Umbilical cord (tissue), 2 donors: Measurements from ENCODE around the gene APOL3. TPM values are rescaled to one million over a fixed set of nuclear protein-coding genes. Genes with fewer than 3 reads are reported as not detected.
"Not testable (repeated sequence)": the region's sequence is repeated elsewhere in the genome, so short reads cannot be mapped to it uniquely, and the experiment has no call there.

Experiments
- DNase-seq: peaks from one replicate; pipeline ENCODE4 v3.0.0-alpha.2; 2015; ENCODE audit warnings: low spot score
- total RNA-seq: library from RNA; depleted of rRNA; stranded (reverse); fragments of >200 nt; gene quantifications from one replicate; pipeline ENCODE4 v1.2.3, GENCODE V29; 2014; ENCODE audit warnings: low replicate concordance; ENCODE audit not compliant: insufficient read depth

APOL3 gene
- total RNA-seq, 1 donor from 2014 or later: 8.9 TPM

- DNase-seq: peak; percentile 26
Observed at GRCh38 chr22:36162127-36163034, 1.8 kb upstream of the APOL3 start.

- DNase-seq: not testable (repeated sequence)
Observed at GRCh38 chr22:36161793-36162126, 1.2 kb upstream of the APOL3 start.

GRCh38 chr22:36156515-36157419 is 3.8 kb downstream of the APOL3 start:
- peak; percentile 73 for DNase-seq

- no peak for DNase-seq
Observed at GRCh38 chr22:36156119-36156514, 4.4 kb downstream of the APOL3 start.

- DNase-seq: peak; percentile 88
Observed at GRCh38 chr22:36155702-36156101, 4.9 kb downstream of the APOL3 start.

- no peak for DNase-seq
Observed at GRCh38 chr22:36154423-36154945, 6.1 kb downstream of the APOL3 start.

- no peak for DNase-seq
Observed at GRCh38 chr22:36153501-36154422, 6.8 kb downstream of the APOL3 start.

GRCh38 chr22:36152821-36153220 is 7.7 kb downstream of the APOL3 start:
- DNase-seq: not testable (repeated sequence)

- DNase-seq: no peak
Observed at GRCh38 chr22:36152088-36152487, 8.5 kb downstream of the APOL3 start.

- no peak for DNase-seq
Observed at GRCh38 chr22:36151006-36151595, 9.5 kb downstream of the APOL3 start.

- no peak for DNase-seq
Observed at GRCh38 chr22:36149441-36149840, 11.1 kb downstream of the APOL3 start.

- DNase-seq: no peak
Observed at GRCh38 chr22:36148411-36148810, 12.1 kb downstream of the APOL3 start.

- peak; percentile 44 for DNase-seq
Observed at GRCh38 chr22:36147196-36147791, 13.3 kb downstream of the APOL3 start.

GRCh38 chr22:36145881-36146280 is 14.7 kb downstream of the APOL3 start:
- DNase-seq: no peak

GRCh38 chr22:36144886-36145541 is 15.5 kb downstream of the APOL3 start:
- DNase-seq: peak; percentile 86

- no peak for DNase-seq
Observed at GRCh38 chr22:36143956-36144355, 16.6 kb downstream of the APOL3 start.

- no peak for DNase-seq
Observed at GRCh38 chr22:36143066-36143815, 17.3 kb downstream of the APOL3 start.

GRCh38 chr22:36141481-36141880 is 19.1 kb downstream of the APOL3 start:
- DNase-seq: no peak

GRCh38 chr22:36138709-36139108 is 21.8 kb downstream of the APOL3 start:
- not testable (repeated sequence) for DNase-seq
